Mammary epithelial cell (primary cell): Measurements from ENCODE around the gene CCDC171.

Source experiments
- CTCF ChIP-seq, 2 donors: IDR thresholded peaks in 1 of 2; conservative IDR thresholded peaks in 1 of 2; 2 replicates each; pipeline ENCODE4 v1.5.1; 2011 to 2012; ENCODE audit warnings: inconsistent platforms in 2 of 2, low read length in 2 of 2, mild to moderate bottlenecking in 2 of 2, control low read depth in 1 of 2, low read depth in 1 of 2; ENCODE audit not compliant: insufficient read depth in 1 of 2; ENCODE audit errors: extremely low read depth in 1 of 2
- EZH2 ChIP-seq: IDR thresholded peaks from 2 replicates; pipeline ENCODE4 v1.6.1; 2012; ENCODE audit warnings: low read length, inconsistent platforms, borderline replicate concordance

- no peak for TF ChIP-seq CTCF (conservative IDR thresholded peaks at IDR 0.05 in 1 of 2, IDR thresholded peaks at IDR 0.05 in 1 of 2; ENCODE audit: extremely low read depth in 1 of 2, insufficient read depth in 1 of 2, low read depth in 1 of 2, low read length in 2 of 2)
- no peak for TF ChIP-seq EZH2
Observed at GRCh38 chr9:15635752-15636151, 82.9 kb downstream of the CCDC171 start.
